HG03575 (cell line): ENCODE results near the gene SYT15.

Experiments used
- ATAC-seq: cut with Tn5 transposase; IDR thresholded peaks from one replicate; pipeline ENCODE4 v1.9.1; 2021; ENCODE audit not compliant: unreplicated experiment, insufficient number of reproducible peaks, low FRiP score; ENCODE audit errors: extremely low read depth

The SYT15 gene

GRCh38 chr10:46543466-46544377 lies 35.2 kb upstream of the SYT15 start:
- ATAC-seq = no peak

DNA sequence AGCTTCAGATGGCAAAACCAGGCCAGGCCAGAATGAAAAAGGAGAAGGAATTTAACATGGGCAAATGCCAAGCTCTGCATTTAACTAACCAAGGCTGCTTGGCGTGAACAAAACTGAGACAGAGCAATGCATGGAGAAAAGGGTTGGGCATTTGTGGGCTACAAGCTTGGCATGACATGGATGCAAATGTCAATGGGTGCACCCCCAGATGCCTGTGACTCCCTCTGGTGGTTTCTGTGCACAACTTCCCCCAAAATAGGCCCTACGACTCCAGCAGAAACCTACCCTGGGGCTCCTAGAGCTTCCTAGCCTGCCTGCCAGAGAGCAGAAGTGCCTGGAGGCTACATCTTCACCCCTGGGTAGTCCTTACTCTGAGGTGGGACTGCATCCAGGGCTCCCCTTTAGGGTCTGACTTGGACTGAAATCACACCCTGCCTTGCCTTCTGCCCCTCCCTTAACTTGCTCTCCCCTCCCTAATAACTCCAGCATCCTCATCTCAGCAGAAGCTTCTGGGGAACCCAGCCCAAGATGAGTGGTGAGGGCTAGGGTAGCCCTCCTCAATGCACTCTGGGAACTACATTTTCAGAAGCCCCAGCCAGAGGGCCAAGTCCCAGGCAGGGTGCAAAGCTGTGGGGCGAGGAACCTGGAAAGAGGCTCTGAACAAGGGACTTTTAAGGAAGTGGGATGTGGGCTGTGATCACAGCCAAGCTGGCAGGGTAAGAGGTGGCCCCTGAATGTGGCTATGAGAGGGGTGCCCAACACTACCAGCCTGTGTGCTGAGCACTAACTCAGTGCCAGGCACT lies 33.7 kb upstream of the SYT15 start:
- no peak for ATAC-seq

GRCh38 chr10:46545861-46546590 lies 32.9 kb upstream of the SYT15 start:
- ATAC-seq = no peak

GRCh38 chr10:46546591-46547540 lies 32.1 kb upstream of the SYT15 start:
- ATAC-seq = no peak

GRCh38 chr10:46547541-46548497 lies 31.1 kb upstream of the SYT15 start:
- no peak for ATAC-seq

DNA sequence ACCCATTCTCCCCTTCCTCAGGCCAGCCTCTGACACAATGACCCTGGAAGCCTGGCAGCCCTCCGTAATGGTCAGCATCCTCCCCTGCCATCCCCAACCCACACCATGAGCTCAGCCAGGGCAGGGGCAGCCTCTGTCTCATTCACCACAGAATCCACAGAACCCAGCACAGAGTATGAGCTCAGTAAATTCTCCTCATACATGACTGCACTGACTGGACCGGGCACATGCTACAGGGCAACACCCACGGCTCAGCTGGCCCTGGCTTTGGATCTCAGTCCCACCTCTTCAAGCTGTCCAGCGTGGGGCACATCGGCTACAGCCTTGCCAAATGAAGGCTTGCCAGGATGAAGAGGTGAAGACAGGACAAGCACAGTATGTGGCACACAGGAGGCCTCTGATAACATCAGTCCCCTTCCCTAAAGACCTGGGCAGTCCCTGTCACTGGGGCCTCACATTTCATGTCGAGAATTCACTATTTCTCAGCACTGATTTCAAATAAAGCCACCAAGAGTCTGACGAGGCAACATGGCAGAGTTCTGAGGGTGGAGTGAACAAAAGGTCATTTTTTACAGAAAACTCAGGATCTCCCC lies 30.3 kb upstream of the SYT15 start:
- ATAC-seq = no peak

- ATAC-seq = no peak
Observed at GRCh38 chr10:46549171-46550075, 29.5 kb upstream of the SYT15 start.

DNA sequence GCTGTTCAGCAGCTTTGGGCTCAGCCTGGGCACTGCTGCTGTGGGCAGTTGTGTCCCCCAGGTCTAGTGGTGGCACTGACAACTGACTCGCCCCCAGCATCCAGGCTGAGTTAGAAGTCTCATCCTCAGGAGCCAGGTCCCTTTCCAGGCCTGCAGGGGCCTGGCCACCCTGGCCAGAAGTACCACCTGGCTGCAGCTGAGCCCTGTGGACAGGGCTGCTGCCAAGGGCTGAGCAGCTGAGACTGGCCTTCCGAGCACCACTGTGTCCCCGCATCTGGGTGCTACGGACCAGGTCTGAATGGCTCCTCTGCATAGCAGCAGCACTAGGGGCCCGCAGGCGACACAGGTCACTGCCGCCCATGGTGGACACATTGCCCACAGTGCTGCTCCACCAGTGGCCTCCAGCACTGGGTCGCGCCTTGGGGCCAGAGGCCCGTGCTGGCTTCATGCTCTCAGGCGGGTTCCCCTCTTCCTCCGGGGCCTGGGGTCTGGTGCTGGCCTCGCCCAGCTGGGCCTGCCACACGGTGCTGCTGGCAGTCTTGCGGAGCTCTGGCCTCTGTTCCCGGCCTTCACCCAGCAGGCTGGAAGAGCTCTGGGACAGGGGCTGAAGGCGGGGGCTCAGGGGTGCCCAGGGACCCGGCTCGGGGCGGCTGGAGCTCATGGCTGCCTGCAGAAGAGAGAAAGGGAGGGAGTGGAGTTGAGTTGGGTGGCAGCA lies 28.7 kb upstream of the SYT15 start:
- ATAC-seq = no peak

- no peak for ATAC-seq
Observed at GRCh38 chr10:46550795-46551700, 27.9 kb upstream of the SYT15 start.

DNA sequence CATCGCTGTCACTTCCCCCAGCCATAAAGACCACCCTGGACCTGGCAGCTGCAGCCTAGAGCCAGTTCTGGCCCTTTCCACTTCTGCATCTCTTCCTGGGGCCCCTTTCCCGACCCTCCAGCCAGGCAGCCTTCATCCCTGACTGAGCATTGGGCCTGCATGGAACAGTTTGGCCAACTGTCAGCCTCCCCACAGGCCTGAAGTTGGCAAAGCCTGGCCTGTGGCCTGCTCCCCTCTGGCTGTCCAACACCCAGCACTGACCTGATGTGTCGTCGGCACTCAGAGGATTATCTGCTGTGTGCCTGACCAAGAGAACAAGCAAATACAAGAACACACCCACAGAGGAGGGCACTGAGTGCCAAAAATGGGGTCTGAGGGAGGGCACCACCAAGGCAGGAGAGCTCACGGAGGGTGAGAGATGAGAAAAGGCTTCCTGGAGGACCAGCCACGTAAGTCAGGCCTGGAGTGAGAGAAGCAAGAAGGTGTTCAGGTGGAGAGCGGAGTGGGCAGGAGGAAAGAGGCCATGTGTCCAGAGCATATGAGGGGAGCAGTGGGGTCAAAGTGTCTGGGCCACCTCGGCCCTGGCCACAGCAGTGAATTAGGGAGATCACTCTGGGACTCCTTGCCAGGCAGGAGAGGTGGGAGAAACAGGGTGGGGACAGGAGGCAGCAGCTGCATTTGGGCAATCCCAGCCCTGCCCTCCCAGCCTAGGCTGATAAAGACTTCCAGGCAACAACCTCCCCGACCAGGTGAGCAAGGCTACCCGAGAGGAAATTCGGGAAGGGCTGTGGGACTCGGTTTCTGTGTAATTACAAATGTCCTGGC lies 27.0 kb upstream of the SYT15 start:
- no peak for ATAC-seq

DNA sequence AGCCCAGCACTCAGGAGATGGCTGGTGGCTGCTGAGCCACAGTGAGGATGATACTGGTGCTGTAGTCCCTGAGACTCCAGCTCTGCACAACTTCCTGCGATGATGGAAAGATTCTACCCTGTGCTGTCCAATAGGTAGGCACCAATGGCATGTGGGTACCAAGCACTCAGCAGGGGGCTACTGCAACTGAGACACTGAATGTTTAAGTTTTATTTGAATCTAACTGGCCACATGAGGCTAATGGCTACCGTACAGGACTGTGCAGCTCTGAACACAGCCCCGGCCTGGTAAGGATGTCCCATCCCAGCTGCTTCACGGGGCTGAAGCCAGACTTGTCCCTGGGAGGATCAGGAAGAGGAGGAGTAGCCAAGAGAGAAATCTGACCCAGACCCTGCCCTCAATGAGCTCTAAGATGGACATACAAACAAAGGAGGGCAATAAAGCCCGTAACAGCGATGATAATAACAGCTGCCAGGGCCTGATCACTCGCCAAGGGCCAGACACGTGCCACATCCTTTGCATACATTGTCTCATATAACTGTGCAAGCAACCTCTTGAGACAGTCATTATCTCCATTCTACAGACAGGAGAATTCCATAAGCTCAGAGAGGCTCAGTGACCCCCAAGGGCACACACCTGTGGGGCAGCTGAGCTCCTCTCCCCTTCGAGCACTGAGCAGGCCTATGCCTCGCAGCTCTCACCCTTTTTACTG lies 26.2 kb upstream of the SYT15 start:
- ATAC-seq = no peak

DNA sequence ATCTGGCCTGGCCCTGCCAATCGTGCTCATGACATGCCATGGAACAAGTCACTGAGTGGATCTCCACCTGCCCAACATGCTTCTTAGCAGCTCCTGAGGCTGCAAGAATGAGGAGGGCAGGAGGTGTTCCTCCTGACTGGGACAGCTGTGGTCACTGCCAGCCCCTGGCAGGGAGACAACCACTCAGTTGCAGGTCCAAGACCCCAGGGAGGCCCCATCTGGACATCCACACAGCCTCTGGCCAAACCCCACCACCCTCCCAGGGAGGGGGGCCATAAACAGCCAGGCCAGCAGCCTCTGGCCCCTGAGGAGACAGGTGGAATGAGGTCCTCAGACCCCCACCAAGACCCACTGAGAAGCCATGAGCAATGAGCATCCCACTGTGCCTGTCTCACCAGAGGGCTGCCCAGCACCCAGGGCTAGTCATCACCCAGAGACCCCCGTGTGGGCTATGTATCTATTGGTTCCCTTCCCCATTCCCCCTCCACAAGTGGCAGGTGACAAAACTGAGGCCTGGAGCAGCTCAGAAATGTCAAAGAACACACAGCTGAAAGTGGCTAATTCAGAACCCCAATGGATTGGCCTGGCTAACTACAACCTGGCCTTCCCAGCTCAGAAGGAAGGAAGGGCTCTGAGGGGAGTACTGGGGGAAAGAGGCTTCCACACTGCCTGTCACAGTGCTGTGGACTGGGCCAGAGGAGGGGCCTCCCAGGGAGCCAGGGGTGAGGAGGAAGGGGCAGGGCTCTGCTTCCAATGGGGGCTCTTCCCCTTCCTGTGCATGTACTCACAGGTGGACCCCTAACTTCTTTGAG lies 25.5 kb upstream of the SYT15 start:
- no peak for ATAC-seq
